Fibroblast of lung (primary cell): ENCODE measurements around the gene NCOR2.

Experiments
- CTCF ChIP-seq, 2 donors: IDR thresholded peaks in 1 of 2; conservative IDR thresholded peaks in 1 of 2; 1 replicate in 1 of 2; 2 replicates in 1 of 2; pipeline ENCODE4 v1.5.1; 2011 to 2012; ENCODE audit warnings: low read length in 2 of 2, control low read depth in 1 of 2, inconsistent platforms in 1 of 2, low read depth in 1 of 2, mild to moderate bottlenecking in 1 of 2
- EZH2 ChIP-seq: IDR thresholded peaks from 2 replicates; pipeline ENCODE4 v1.5.1; 2012; ENCODE audit warnings: low read length, control low read depth, mild to moderate bottlenecking; ENCODE audit errors: missing control alignments

GRCh38 chr12:124565656-124566160, 1.7 kb downstream of the NCOR2 start:
- TF ChIP-seq CTCF (conservative IDR thresholded peaks at IDR 0.05 in 1 of 2, IDR thresholded peaks at IDR 0.05 in 1 of 2; ENCODE audit: low read depth in 1 of 2, low read length in 2 of 2) (no peak), EZH2 (no peak)
